Upper lobe of left lung (tissue), 6 donors: ENCODE measurements around the gene CHRNA7. TPM values are rescaled to one million over a fixed set of nuclear protein-coding genes. Genes with fewer than 3 reads are reported as not detected.
A peak's percentile ranks its signal among the peaks of the same experiment; 100 is the strongest.

Experiments
- ATAC-seq, 2 donors: fragments of 200-7000 bp; cut with Tn5 transposase; one replicate each; pipeline ENCODE4 v1.9.1; 2022; ENCODE audit warnings: mild to moderate bottlenecking in 2 of 2, moderate library complexity in 2 of 2; ENCODE audit not compliant: low FRiP score in 2 of 2
- DNase-seq, 2 donors: peaks; one replicate each; pipeline ENCODE4 v3.0.0-alpha.2; 2019 to 2020
- H3K27ac ChIP-seq, 4 donors: fragments of 200-600 bp; sonication (generic); one replicate each; pipeline ENCODE4 v1.5.1; 2016 to 2019
- H3K27me3 ChIP-seq, 4 donors: fragments of 200-600 bp; sonication (generic); one replicate each; pipeline ENCODE4 v1.5.1; 2017 to 2019
- H3K36me3 ChIP-seq, 4 donors: fragments of 200-600 bp; sonication (generic); one replicate each; pipeline ENCODE4 v1.5.1; 2016 to 2019
- H3K4me1 ChIP-seq, 4 donors: fragments of 200-600 bp; sonication (generic); one replicate each; pipeline ENCODE4 v1.5.1; 2018 to 2019
- H3K4me3 ChIP-seq, 4 donors: fragments of 200-600 bp; sonication (generic); one replicate each; pipeline ENCODE4 v1.5.1; 2017 to 2019; ENCODE audit warnings: mild to moderate bottlenecking in 2 of 4, moderate library complexity in 1 of 4
- H3K9me3 ChIP-seq, 4 donors: fragments of 200-600 bp; sonication (generic); one replicate each; pipeline ENCODE4 v1.5.1; 2018 to 2019
- EP300 ChIP-seq, 4 donors: sonication (generic); formaldehyde crosslinking; IDR thresholded peaks; one replicate each; pipeline ENCODE4 v1.5.1; 2017; ENCODE audit warnings: antibody characterized with exemption in 4 of 4, control low read depth in 2 of 4
- POLR2A ChIP-seq, 4 donors: fragments of 450-650 bp; IDR thresholded peaks; one replicate each; pipeline ENCODE4 v1.5.1; 2016 to 2017; ENCODE audit warnings: antibody characterized with exemption in 4 of 4, mild to moderate bottlenecking in 2 of 4
- POLR2AphosphoS5 ChIP-seq, 2 donors: sonication (generic); formaldehyde crosslinking; IDR thresholded peaks; one replicate each; pipeline ENCODE4 v1.5.1; 2017; ENCODE audit warnings: antibody characterized with exemption in 2 of 2
- WGBS, 2 donors: methylation state at CpG; one replicate each; pipeline ENCODE4 v1.1.5; 2017 to 2018; 5-methylcytosine and 5-hydroxymethylcytosine counted together
- total RNA-seq, 6 donors: library from RNA; depleted of rRNA in 4 of 6; stranded (reverse); fragments of >200 nt in 4 of 6; gene quantifications; one replicate each; pipeline versions ENCODE4 v1.1.0 to v1.2.1, GENCODE V29; 2016 to 2021
- TF ChIP-seq, protein P1 (sequence below), 6 experiments: fragments of 450-650 bp in 4 of 6; fragments of 200-600 bp in 2 of 6; sonication (generic) in 2 of 6; IDR thresholded peaks; one replicate each; pipeline ENCODE4 v1.5.1; 2016 to 2019; ENCODE audit warnings: antibody characterized with exemption in 6 of 6
- donor health status: DM: no; HTN: no; CAD: no; lungs with moderate emphysema.
- donor health status: DM: no; HTN: yes; CAD: no; lungs with severe emphysema.

CHRNA7 gene
- total RNA-seq, 6 donors from 2014 or later = 1.1 to 5.2 (median 1.7) TPM

DNA sequence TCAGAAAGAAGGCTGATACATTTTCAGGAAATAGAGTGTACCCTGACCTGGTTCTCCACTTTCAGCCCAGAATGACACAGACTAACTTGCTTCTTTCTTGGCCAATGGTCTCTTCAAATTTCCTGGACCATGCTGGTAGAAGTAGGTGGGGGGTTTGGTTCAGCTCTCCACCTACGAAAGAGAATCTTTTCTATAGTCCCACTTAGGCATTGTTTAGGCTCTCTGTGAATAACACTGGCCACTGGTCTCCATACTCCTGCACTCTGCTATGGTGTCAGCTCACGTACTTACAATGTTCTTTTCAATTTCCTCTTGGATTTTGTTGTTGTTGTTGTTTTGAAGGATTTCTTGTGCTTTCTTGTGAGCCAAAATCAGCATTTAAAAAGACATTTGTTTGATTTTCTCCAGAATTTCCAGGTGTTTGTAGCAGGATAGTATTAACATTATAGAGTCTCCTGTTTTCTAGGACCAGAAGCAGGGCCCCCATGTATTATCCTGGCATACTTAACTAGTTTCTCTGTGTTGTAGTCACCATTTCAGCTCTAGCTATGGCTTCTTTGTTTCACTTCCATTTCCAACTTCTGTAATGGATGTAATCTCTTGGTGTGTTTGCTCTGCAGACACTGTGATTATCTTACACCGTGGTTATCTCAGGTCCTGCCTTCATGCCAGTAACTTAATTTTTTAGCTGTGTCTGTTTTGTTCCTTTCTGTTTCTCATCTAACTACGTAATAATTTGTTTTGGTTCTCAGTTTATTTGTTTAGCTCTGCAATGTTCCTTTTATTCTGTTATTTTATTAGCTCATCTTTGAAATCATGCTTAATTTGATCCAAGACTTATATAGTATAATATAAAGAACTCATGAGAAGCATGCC, 61.4 kb downstream of the CHRNA7 start:
- Histone ChIP-seq H3K4me3 (no peak overlapping the region), H3K27ac (no peak overlapping the region), H3K27me3 (no peaks in the 10 kb centered on the region), H3K36me3 (no peaks in the 10 kb centered on the region), H3K4me1 (no peaks in the 10 kb centered on the region), H3K9me3 (no peaks in the 10 kb centered on the region)
- ATAC-seq (no peak), DNase-seq (no peak)
- TF ChIP-seq POLR2A (IDR thresholded peaks at IDR 0.05) = no peak
- TF ChIP-seq, protein P1, sequence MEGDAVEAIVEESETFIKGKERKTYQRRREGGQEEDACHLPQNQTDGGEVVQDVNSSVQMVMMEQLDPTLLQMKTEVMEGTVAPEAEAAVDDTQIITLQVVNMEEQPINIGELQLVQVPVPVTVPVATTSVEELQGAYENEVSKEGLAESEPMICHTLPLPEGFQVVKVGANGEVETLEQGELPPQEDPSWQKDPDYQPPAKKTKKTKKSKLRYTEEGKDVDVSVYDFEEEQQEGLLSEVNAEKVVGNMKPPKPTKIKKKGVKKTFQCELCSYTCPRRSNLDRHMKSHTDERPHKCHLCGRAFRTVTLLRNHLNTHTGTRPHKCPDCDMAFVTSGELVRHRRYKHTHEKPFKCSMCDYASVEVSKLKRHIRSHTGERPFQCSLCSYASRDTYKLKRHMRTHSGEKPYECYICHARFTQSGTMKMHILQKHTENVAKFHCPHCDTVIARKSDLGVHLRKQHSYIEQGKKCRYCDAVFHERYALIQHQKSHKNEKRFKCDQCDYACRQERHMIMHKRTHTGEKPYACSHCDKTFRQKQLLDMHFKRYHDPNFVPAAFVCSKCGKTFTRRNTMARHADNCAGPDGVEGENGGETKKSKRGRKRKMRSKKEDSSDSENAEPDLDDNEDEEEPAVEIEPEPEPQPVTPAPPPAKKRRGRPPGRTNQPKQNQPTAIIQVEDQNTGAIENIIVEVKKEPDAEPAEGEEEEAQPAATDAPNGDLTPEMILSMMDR (IDR thresholded peaks at IDR 0.05) = no peak
- 63 to 80% methylated on average over 4 of the region's 4 CpGs for WGBS, 2 donors

DNA sequence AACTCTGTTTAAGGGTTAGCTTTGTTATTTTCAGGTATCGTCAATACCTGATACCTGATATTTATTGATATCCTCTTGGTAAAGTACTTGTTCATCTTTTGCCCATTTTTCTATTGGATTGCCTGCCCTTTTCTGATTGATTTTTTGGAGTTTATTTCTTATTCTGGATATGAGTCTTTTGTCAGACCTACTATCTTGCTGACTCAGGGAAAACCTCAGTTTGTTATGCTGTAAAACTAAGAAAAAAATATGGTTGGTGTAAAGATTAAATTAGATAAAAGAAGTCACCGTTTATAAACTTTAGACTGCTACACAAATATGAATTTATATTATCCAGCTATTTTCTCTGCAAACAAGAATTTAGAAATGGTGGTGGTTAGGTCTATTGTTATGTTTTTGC, 65.9 kb downstream of the CHRNA7 start:
- WGBS, 2 donors = 81% methylated on average over 2 of the region's 2 CpGs
- Histone ChIP-seq H3K27ac (no peak overlapping the region), H3K27me3 (no peaks in the 10 kb centered on the region), H3K36me3 (no peaks in the 10 kb centered on the region), H3K4me3 (no peak overlapping the region), H3K9me3 (no peaks in the 10 kb centered on the region), H3K4me1 (no peaks in the 10 kb centered on the region)
- no peak for DNase-seq
- no peak for ATAC-seq
- no peak for TF ChIP-seq EP300 (IDR thresholded peaks at IDR 0.05)
- no peak for TF ChIP-seq POLR2A (IDR thresholded peaks at IDR 0.05)

DNA sequence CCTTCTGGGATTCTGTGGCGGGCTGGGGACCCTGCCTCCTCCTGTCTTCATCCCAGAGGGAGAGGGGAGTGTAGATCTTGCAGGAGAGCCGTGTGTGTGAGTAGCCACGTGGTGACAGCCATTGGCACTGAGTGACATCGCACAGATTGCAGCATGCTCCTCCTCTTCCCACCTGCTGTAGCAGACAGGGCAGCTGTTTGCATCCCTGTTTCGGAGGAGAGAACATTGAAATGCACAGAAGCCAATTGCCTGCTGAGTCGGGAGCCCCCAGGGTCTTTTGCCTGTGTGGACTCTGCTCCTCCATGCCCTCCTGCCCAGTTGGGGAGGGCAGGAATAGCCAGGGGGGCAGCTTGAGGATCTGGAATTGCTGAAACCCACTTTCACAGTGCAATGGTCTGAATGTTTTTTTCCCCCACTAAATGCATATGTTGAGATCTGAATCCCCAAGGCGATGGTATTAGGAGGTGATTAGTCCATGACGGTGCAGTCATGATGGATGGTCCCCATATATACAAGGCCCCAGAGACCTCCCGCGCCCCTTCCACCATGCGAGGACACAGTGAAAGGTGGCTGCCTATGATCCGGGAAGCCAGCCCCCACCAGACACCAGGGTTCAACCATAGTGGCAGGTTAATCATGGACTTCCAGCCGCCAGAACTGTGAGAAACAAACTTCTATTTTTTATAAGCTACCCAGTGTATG, 66.8 kb downstream of the CHRNA7 start:
- WGBS, 2 donors = 75 to 77% methylated on average over 12 to 13 of the region's 13 CpGs
- DNase-seq (no peak), ATAC-seq (no peak)
- no peaks in the 10 kb centered on the region for H3K27me3 ChIP-seq
- H3K4me1 ChIP-seq = no peaks in the 10 kb centered on the region
- no peak overlapping the region for H3K27ac ChIP-seq
- no peak overlapping the region for H3K4me3 ChIP-seq
- H3K9me3 ChIP-seq = no peaks in the 10 kb centered on the region
- TF ChIP-seq POLR2AphosphoS5 (IDR thresholded peaks at IDR 0.05) (no peak), POLR2A (IDR thresholded peaks at IDR 0.05) (no peak), EP300 (IDR thresholded peaks at IDR 0.05) (no peak)
- TF ChIP-seq, protein P1 (IDR thresholded peaks at IDR 0.05) = no peak
- no peaks in the 10 kb centered on the region for H3K36me3 ChIP-seq

DNA sequence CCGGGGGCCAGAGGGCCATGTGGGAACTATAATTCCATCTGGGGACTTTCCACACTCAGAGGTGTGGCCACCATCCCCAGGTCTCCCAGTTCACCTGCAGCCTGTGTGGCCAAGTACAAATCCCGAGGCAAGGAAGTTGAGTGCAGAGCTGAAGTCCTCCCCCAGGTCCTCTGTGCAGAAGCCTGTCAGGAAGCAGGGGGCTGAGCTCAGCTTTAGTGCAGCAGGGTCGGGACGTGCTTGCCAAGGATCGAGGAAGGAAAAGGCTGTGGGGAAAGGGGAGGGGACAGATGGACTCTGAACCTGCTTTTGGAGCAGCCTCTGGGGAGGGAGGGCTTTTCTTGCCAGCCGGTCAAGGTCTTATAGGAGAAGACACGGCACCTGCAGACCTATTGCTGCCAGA, 67.7 kb downstream of the CHRNA7 start:
- 18 to 25% methylated on average over 5 to 7 of the region's 7 CpGs for WGBS, 2 donors

More for the DNA sequence above, 67.7 kb downstream of the CHRNA7 start:
- Histone ChIP-seq H3K4me3 (no peak overlapping the region), H3K27ac (no peak overlapping the region), H3K36me3 (no peaks in the 10 kb centered on the region), H3K27me3 (no peaks in the 10 kb centered on the region), H3K4me1 (no peaks in the 10 kb centered on the region), H3K9me3 (no peaks in the 10 kb centered on the region)
- no peak for TF ChIP-seq EP300 (IDR thresholded peaks at IDR 0.05)
- TF ChIP-seq POLR2AphosphoS5 (IDR thresholded peaks at IDR 0.05) = no peak
- no peak for TF ChIP-seq POLR2A (IDR thresholded peaks at IDR 0.05)
- TF ChIP-seq, protein P1 (IDR thresholded peaks at IDR 0.05) = no peak
- peak in 1 of 2 donors; percentile 10 for ATAC-seq
- DNase-seq = no peak
